Suprapubic skin (tissue), 4 donors: ENCODE measurements around the gene COL23A1. TPM values are rescaled to one million over a fixed set of nuclear protein-coding genes. Genes with fewer than 3 reads are reported as not detected.

Source experiments
- DNase-seq, 2 donors: peaks; one replicate each; pipeline ENCODE4 v3.0.0-alpha.2; 2019; ENCODE audit warnings: low spot score in 2 of 2
- H3K27ac ChIP-seq: fragments of 200-600 bp; sonication (generic); one replicate; pipeline ENCODE4 v1.5.1; 2019
- H3K27me3 ChIP-seq: fragments of 200-600 bp; sonication (generic); one replicate; pipeline ENCODE4 v1.5.1; 2019
- H3K36me3 ChIP-seq: fragments of 200-600 bp; sonication (generic); one replicate; pipeline ENCODE4 v1.5.1; 2019
- H3K4me1 ChIP-seq: fragments of 200-600 bp; sonication (generic); one replicate; pipeline ENCODE4 v1.5.1; 2019
- H3K4me3 ChIP-seq: fragments of 200-600 bp; sonication (generic); one replicate; pipeline ENCODE4 v1.5.1; 2019; ENCODE audit warnings: mild to moderate bottlenecking
- H3K9me3 ChIP-seq: fragments of 200-600 bp; sonication (generic); one replicate; pipeline ENCODE4 v1.5.1; 2019
- EP300 ChIP-seq: sonication (generic); formaldehyde crosslinking; IDR thresholded peaks from one replicate; pipeline ENCODE4 v1.6.1; 2017; ENCODE audit warnings: antibody characterized with exemption
- POLR2A ChIP-seq, 2 donors: fragments of 450-650 bp; IDR thresholded peaks; one replicate each; pipeline ENCODE4 v1.6.1; 2017; ENCODE audit warnings: antibody characterized with exemption in 2 of 2, mild to moderate bottlenecking in 2 of 2, moderate library complexity in 2 of 2
- POLR2AphosphoS5 ChIP-seq, 3 donors: sonication (generic); formaldehyde crosslinking; IDR thresholded peaks; one replicate each; pipeline ENCODE4 v1.6.1; 2017; ENCODE audit warnings: antibody characterized with exemption in 3 of 3
- WGBS: methylation state at CpG from one replicate; pipeline ENCODE4 v1.1.5; 2018; 5-methylcytosine and 5-hydroxymethylcytosine counted together
- total RNA-seq, 4 donors: library from RNA; depleted of rRNA; stranded (reverse); fragments of >200 nt; gene quantifications; one replicate each; pipeline ENCODE4 v1.1.0, GENCODE V29; 2016
- TF ChIP-seq, protein P1 (sequence below), 2 donors: fragments of 200-600 bp in 1 of 2; fragments of 450-650 bp in 1 of 2; sonication (generic) in 1 of 2; IDR thresholded peaks; one replicate each; pipeline ENCODE4 v1.5.1; 2016 to 2019; ENCODE audit warnings: antibody characterized with exemption in 2 of 2, mild to moderate bottlenecking in 1 of 2, moderate library complexity in 1 of 2

COL23A1 gene
- total RNA-seq, 4 donors from 2014 or later: 1.6 to 4.4 (median 3.4) TPM

DNA sequence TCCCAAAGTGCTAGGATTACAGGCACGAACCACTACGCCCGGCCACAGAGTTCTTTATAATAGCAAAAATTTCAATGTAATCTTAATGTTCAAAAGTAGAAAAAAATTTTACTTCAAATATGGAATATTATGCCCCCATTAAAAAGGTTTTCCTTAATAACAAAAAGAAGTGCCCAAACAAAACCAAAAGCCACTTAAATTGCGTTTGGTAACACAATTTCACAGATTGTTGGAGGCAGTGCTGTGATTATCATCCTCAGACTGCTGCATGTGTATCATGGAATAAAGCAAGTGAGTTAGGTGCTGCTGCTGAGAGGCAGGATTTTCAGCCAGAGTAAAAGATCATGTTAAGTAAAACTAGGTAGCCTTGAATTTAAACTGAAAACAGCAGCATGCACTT, 132.7 kb downstream of the COL23A1 start:
- no peak for TF ChIP-seq POLR2A (IDR thresholded peaks at IDR 0.05)
- TF ChIP-seq, protein P1, sequence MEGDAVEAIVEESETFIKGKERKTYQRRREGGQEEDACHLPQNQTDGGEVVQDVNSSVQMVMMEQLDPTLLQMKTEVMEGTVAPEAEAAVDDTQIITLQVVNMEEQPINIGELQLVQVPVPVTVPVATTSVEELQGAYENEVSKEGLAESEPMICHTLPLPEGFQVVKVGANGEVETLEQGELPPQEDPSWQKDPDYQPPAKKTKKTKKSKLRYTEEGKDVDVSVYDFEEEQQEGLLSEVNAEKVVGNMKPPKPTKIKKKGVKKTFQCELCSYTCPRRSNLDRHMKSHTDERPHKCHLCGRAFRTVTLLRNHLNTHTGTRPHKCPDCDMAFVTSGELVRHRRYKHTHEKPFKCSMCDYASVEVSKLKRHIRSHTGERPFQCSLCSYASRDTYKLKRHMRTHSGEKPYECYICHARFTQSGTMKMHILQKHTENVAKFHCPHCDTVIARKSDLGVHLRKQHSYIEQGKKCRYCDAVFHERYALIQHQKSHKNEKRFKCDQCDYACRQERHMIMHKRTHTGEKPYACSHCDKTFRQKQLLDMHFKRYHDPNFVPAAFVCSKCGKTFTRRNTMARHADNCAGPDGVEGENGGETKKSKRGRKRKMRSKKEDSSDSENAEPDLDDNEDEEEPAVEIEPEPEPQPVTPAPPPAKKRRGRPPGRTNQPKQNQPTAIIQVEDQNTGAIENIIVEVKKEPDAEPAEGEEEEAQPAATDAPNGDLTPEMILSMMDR (IDR thresholded peaks at IDR 0.05): no peak
- TF ChIP-seq EP300: no peak
- TF ChIP-seq POLR2AphosphoS5 (IDR thresholded peaks at IDR 0.05): no peak
- Histone ChIP-seq H3K4me3 (no peak overlapping the region), H3K36me3 (no peaks in the 10 kb centered on the region), H3K9me3 (no peaks in the 10 kb centered on the region), H3K4me1 (peaks cover 7% of the 10 kb centered on the region), H3K27me3 (no peaks in the 10 kb centered on the region), H3K27ac (no peak overlapping the region)
- WGBS: 97% methylated on average over 4 of the region's 4 CpGs
- peak in 1 of 2 donors; percentile 32 for DNase-seq

DNA sequence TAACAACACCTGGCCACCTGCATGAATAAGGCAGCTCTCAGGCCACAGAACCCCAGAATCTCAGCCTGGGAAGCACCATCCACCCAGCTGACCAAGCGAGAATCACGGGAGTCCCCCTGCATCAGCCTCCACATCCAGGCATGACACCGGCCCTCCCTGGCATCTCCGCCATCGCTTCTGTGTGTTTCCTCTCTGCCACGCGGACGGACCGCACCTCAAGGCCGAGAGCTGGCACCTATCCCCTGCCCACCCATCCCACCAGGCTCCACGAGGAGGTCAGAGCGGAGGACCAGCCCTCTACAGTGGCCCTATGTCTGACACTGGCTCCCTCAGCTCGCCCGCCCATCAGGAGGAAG, 134.7 kb downstream of the COL23A1 start:
- Histone ChIP-seq H3K27me3 (no peaks in the 10 kb centered on the region), H3K4me1 (no peaks in the 10 kb centered on the region), H3K27ac (no peak overlapping the region), H3K4me3 (no peak overlapping the region), H3K9me3 (no peaks in the 10 kb centered on the region), H3K36me3 (no peaks in the 10 kb centered on the region)
- peak in 1 of 2 donors; percentile 52 for DNase-seq
- 92% methylated on average over 13 of the region's 14 CpGs for WGBS
- TF ChIP-seq, protein P1 (IDR thresholded peaks at IDR 0.05): no peak
- TF ChIP-seq EP300 (no peak), POLR2AphosphoS5 (IDR thresholded peaks at IDR 0.05) (no peak), POLR2A (IDR thresholded peaks at IDR 0.05) (no peak)

DNA sequence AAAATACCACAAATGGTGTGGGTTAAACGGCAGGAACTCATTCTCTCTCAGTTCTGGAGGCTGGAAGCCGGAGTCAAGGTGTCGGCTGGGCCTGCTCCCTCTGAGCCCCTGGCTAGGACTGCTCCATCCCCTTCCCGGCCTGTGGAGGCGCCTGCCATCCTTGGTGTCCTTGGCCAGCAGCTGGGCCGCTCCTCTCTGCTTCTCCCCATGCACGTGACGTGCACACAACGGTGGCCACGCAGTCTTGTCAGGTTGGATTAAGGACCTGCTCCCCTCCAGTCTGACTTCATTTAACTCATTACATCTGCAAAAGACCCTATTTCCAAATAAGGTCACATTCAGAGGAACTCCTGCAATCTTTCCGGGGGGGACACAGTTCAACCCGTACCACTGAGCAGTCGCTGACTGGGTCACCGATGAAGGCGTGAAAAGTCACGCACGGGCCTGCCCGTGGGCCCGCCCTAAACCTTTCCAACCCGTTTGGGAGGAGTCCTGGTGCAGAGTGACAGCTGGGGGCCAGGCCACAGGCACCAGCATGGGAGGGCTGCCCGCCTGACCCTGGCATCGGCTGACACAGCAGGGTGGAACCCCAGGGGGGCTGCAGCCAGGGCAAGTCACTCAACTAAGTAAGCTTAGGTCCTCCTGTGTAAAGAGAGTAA, 135.2 kb downstream of the COL23A1 start:
- no peak for TF ChIP-seq EP300
- TF ChIP-seq POLR2A (IDR thresholded peaks at IDR 0.05): no peak
- TF ChIP-seq, protein P1 (IDR thresholded peaks at IDR 0.05): no peak
- TF ChIP-seq POLR2AphosphoS5 (IDR thresholded peaks at IDR 0.05): no peak
- no peaks in the 10 kb centered on the region for H3K4me1 ChIP-seq
- H3K36me3 ChIP-seq: no peaks in the 10 kb centered on the region
- H3K27me3 ChIP-seq: no peaks in the 10 kb centered on the region
- 73% methylated on average over 17 of the region's 22 CpGs for WGBS
- DNase-seq: peak in 1 of 2 donors; percentile 65
- H3K4me3 ChIP-seq: no peak overlapping the region
- H3K27ac ChIP-seq: no peak overlapping the region
- no peaks in the 10 kb centered on the region for H3K9me3 ChIP-seq

DNA sequence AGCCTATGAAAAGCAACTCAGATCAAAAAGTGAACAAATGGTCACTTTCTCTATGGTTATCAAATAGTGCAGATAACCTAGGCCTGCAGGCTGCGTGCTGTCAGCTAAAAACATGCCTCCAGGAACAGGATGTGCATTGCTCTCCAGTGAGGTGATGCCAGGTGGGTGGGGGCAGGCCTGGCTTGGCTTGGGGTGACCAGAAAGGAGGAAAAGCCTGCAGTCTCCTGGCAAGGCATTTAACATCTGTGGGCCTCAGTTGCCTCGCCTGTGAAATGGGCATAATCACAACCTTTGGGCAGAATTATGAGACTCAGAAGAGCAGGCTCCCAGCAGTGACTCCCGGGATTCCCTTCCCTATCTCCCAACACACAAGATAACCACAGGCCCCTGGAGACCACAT, 135.9 kb downstream of the COL23A1 start:
- H3K27ac ChIP-seq: no peak overlapping the region
- peak in 1 of 2 donors; percentile 68 for DNase-seq
- H3K36me3 ChIP-seq: no peaks in the 10 kb centered on the region
- no peak for TF ChIP-seq EP300
- TF ChIP-seq, protein P1 (IDR thresholded peaks at IDR 0.05): no peak
- no peak for TF ChIP-seq POLR2A (IDR thresholded peaks at IDR 0.05)
- no peak for TF ChIP-seq POLR2AphosphoS5 (IDR thresholded peaks at IDR 0.05)
- 98% methylated on average over 3 of the region's 3 CpGs for WGBS
- H3K4me1 ChIP-seq: no peaks in the 10 kb centered on the region
- no peak overlapping the region for H3K4me3 ChIP-seq
- no peaks in the 10 kb centered on the region for H3K9me3 ChIP-seq
- H3K27me3 ChIP-seq: no peaks in the 10 kb centered on the region

DNA sequence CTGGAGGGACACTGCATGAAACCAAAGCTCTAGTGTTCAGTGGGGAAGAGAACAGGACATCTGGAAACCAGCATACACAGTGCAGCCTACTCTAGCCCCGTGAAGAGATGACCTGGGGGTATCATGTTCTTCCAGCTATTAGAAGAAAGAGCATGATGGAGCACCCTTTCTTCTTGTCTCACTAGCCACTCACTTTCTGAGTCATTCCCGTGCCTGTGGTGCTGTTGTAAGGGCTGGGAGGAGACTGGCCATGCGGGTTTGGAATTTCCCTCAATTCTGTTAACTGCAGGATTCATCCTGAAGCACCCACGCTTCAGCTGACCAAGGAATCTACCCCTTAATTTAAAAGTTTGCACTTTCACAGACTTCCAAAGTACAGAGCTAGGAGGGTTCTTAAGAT, 137.0 kb downstream of the COL23A1 start:
- WGBS: 49% methylated on average over 4 of the region's 4 CpGs
- Histone ChIP-seq H3K4me1 (no peaks in the 10 kb centered on the region), H3K27ac (no peak overlapping the region), H3K36me3 (no peaks in the 10 kb centered on the region), H3K9me3 (no peaks in the 10 kb centered on the region), H3K4me3 (no peak overlapping the region), H3K27me3 (no peaks in the 10 kb centered on the region)
- peak in 1 of 2 donors; percentile 28 for DNase-seq
- TF ChIP-seq POLR2A (IDR thresholded peaks at IDR 0.05) (no peak), EP300 (no peak), POLR2AphosphoS5 (IDR thresholded peaks at IDR 0.05) (no peak)
- TF ChIP-seq, protein P1 (IDR thresholded peaks at IDR 0.05): no peak
